ENCODE results near the gene FMNL3.

FMNL3 gene

GRCh38 chr12:49648712-49649003 is 58.5 kb downstream of the FMNL3 start:
- DNase-seq: no peak

- DNase-seq: no peak
These were observed 59.1 kb downstream of the FMNL3 start for GRCh38 chr12:49647827-49648711.

GRCh38 chr12:49646871-49647654 is 60.1 kb downstream of the FMNL3 start:
- DNase-seq: no peak

GRCh38 chr12:49646331-49646830 is 60.8 kb downstream of the FMNL3 start:
- DNase-seq: no peak

GRCh38 chr12:49645146-49646039 is 61.8 kb downstream of the FMNL3 start:
- DNase-seq: peak; percentile 94

GRCh38 chr12:49644620-49644994 is 62.6 kb downstream of the FMNL3 start:
- peak; percentile 88 for DNase-seq

- no peak for DNase-seq
These were observed 63.1 kb downstream of the FMNL3 start for GRCh38 chr12:49643961-49644619.

- DNase-seq: no peak
These were observed 64.1 kb downstream of the FMNL3 start for GRCh38 chr12:49643135-49643534.

GRCh38 chr12:49642370-49642802 is 64.8 kb downstream of the FMNL3 start:
- no peak for DNase-seq

- no peak for DNase-seq
These were observed 65.3 kb downstream of the FMNL3 start for GRCh38 chr12:49641748-49642369.

GRCh38 chr12:49636979-49637755 is 70.0 kb downstream of the FMNL3 start:
- DNase-seq: peak; percentile 77

- DNase-seq: no peak
These were observed 70.6 kb downstream of the FMNL3 start for GRCh38 chr12:49636574-49636973.

GRCh38 chr12:49635656-49636055 is 71.5 kb downstream of the FMNL3 start:
- DNase-seq: no peak

GRCh38 chr12:49635036-49635435 is 72.2 kb downstream of the FMNL3 start:
- no peak for DNase-seq

- DNase-seq: no peak
These were observed 73.4 kb downstream of the FMNL3 start for GRCh38 chr12:49633703-49634345.

GRCh38 chr12:49632986-49633702 is 74.1 kb downstream of the FMNL3 start:
- no peak for DNase-seq

- no peak for DNase-seq
These were observed 74.8 kb downstream of the FMNL3 start for GRCh38 chr12:49632401-49632800.

GRCh38 chr12:49631336-49631907 is 75.8 kb downstream of the FMNL3 start:
- no peak for DNase-seq

- no peak for DNase-seq
These were observed 79.3 kb downstream of the FMNL3 start for GRCh38 chr12:49627752-49628360.

Data from hematopoietic multipotent progenitor cell treated with erythropoietin and hydrocortisone succinate and interleukin-3 and kit ligand, for 8 days (in vitro differentiated cells).